Activated T-helper 1 cell treated with anti-CD3 and anti-CD28 coated beads, Interleukin-12 subunit alpha, Interleukin-12 subunit beta, Interleukin-2, Interleukin-4 antibody, amounts not matched to agents 30 ng/mL and 10 ng/mL and 1 ng/mL, durations not matched to agents 14 hours and 24 hours and 36 hours (primary cell): ENCODE results near the gene TNIK. TPM values are rescaled to one million over a fixed set of nuclear protein-coding genes. Genes with fewer than 3 reads are reported as not detected.
"Not testable (repeated sequence)": the region's sequence is repeated elsewhere in the genome, so short reads cannot be mapped to it uniquely, and the experiment has no call there.

Experiments used
- DNase-seq: peaks from one replicate; pipeline ENCODE4 v3.0.0; 2021; ENCODE audit warnings: low spot score
- H3K27ac Mint-ChIP-seq: one replicate; pipeline ENCODE4 v1.8.0; 2021; ENCODE audit warnings: mild to moderate bottlenecking, mixed read lengths
- H3K27me3 Mint-ChIP-seq: one replicate; pipeline ENCODE4 v1.8.0; 2022; ENCODE audit warnings: mild to moderate bottlenecking, moderate library complexity, mixed read lengths; ENCODE audit not compliant: insufficient read depth
- H3K36me3 Mint-ChIP-seq: one replicate; pipeline ENCODE4 v1.8.0; 2021; ENCODE audit warnings: low read depth, mixed read lengths
- H3K4me1 Mint-ChIP-seq: one replicate; pipeline ENCODE4 v1.8.0; 2021; ENCODE audit warnings: low read depth, mixed read lengths
- H3K4me3 Mint-ChIP-seq: one replicate; pipeline ENCODE4 v1.8.0; 2021; ENCODE audit warnings: mild to moderate bottlenecking, moderate library complexity, mixed read lengths
- H3K9me3 Mint-ChIP-seq: one replicate; pipeline ENCODE4 v1.8.0; 2021; ENCODE audit warnings: mixed read lengths
- intact Hi-C: fragments of 100-400 bp; cut with micrococcal nuclease; formaldehyde crosslinking; loops from one replicate; pipeline ENCODE4 v1.15.1; 2024
- total RNA-seq: library from RNA; stranded (reverse); gene quantifications from 2 replicates; pipeline ENCODE4 v1.2.3, GENCODE V29; 2022

The TNIK gene
- total RNA-seq, 1 donor from 2014 or later, result 21.5 TPM

- no peak for DNase-seq
- Mint-ChIP-seq H3K36me3 (peaks cover 3% of the 10 kb centered on the region), H3K9me3 (no peaks in the 10 kb centered on the region), H3K27me3 (no peaks in the 10 kb centered on the region), H3K4me3 (no peak overlapping the region), H3K27ac (no peak overlapping the region), H3K4me1 (peaks cover 35% of the 10 kb centered on the region)
- intact Hi-C loops, result no loop called here
Measured at GRCh38 chr3:171453180-171453886, 6.9 kb downstream of the TNIK start.

- no peak for DNase-seq
- no peaks in the 10 kb centered on the region for H3K9me3 Mint-ChIP-seq
- intact Hi-C loops, result no loop called here
- H3K27me3 Mint-ChIP-seq, result no peaks in the 10 kb centered on the region
- H3K36me3 Mint-ChIP-seq, result peaks cover 3% of the 10 kb centered on the region
- no peak overlapping the region for H3K4me3 Mint-ChIP-seq
- peaks cover 30% of the 10 kb centered on the region for H3K4me1 Mint-ChIP-seq
- no peak overlapping the region for H3K27ac Mint-ChIP-seq
Measured at GRCh38 chr3:171452328-171452727, 7.9 kb downstream of the TNIK start.

- intact Hi-C loops, result no loop called here
- H3K9me3 Mint-ChIP-seq, result no peaks in the 10 kb centered on the region
- no peak overlapping the region for H3K4me3 Mint-ChIP-seq
- H3K27ac Mint-ChIP-seq, result no peak overlapping the region
- no peaks in the 10 kb centered on the region for H3K27me3 Mint-ChIP-seq
- peaks cover 3% of the 10 kb centered on the region for H3K36me3 Mint-ChIP-seq
- peaks cover 29% of the 10 kb centered on the region for H3K4me1 Mint-ChIP-seq
- DNase-seq, result no peak
Measured at GRCh38 chr3:171451915-171452314, 8.3 kb downstream of the TNIK start.

- H3K9me3 Mint-ChIP-seq, H3K27me3 Mint-ChIP-seq, H3K4me3 Mint-ChIP-seq, H3K36me3 Mint-ChIP-seq, DNase-seq, intact Hi-C loops, H3K27ac Mint-ChIP-seq: not testable (repeated sequence)
- H3K4me1 Mint-ChIP-seq, result peaks cover 26% of the 10 kb centered on the region
Measured at GRCh38 chr3:171447579-171447891, 12.7 kb downstream of the TNIK start.

- Mint-ChIP-seq H3K9me3 (no peaks in the 10 kb centered on the region), H3K4me3 (no peak overlapping the region), H3K36me3 (peaks cover 6% of the 10 kb centered on the region), H3K27ac (no peak overlapping the region), H3K4me1 (peaks cover 29% of the 10 kb centered on the region), H3K27me3 (no peaks in the 10 kb centered on the region)
- intact Hi-C loops, result no loop called here
- no peak for DNase-seq
Measured at GRCh38 chr3:171446801-171447578, 13.2 kb downstream of the TNIK start.

- H3K4me1 Mint-ChIP-seq, result peaks cover 35% of the 10 kb centered on the region
- no peaks in the 10 kb centered on the region for H3K9me3 Mint-ChIP-seq
- no peak overlapping the region for H3K27ac Mint-ChIP-seq
- H3K4me3 Mint-ChIP-seq, result no peak overlapping the region
- peaks cover 5% of the 10 kb centered on the region for H3K36me3 Mint-ChIP-seq
- intact Hi-C loops, result no loop called here
- H3K27me3 Mint-ChIP-seq, result no peaks in the 10 kb centered on the region
- DNase-seq, result no peak
Measured at GRCh38 chr3:171446301-171446700, 13.9 kb downstream of the TNIK start.

GRCh38 chr3:171445620-171446204, 14.5 kb downstream of the TNIK start:
- H3K27me3 Mint-ChIP-seq, result no peaks in the 10 kb centered on the region
- DNase-seq, result no peak
- H3K36me3 Mint-ChIP-seq, result peaks cover 7% of the 10 kb centered on the region
- H3K4me3 Mint-ChIP-seq, result no peak overlapping the region
- intact Hi-C loops, result no loop called here
- peaks cover 36% of the 10 kb centered on the region for H3K4me1 Mint-ChIP-seq
- H3K9me3 Mint-ChIP-seq, result no peaks in the 10 kb centered on the region
- no peak overlapping the region for H3K27ac Mint-ChIP-seq

GRCh38 chr3:171444001-171444690, 16.1 kb downstream of the TNIK start:
- H3K4me1 Mint-ChIP-seq, result peaks cover 46% of the 10 kb centered on the region

GRCh38 chr3:171443211-171443957, 16.8 kb downstream of the TNIK start:
- Mint-ChIP-seq H3K4me3 (no peak overlapping the region), H3K9me3 (no peaks in the 10 kb centered on the region), H3K4me1 (peaks cover 51% of the 10 kb centered on the region), H3K27me3 (no peaks in the 10 kb centered on the region), H3K27ac (no peak overlapping the region), H3K36me3 (peaks cover 10% of the 10 kb centered on the region)
- intact Hi-C loops, result no loop called here
- no peak for DNase-seq

More at GRCh38 chr3:171444001-171444690, 16.1 kb downstream of the TNIK start:
- no peaks in the 10 kb centered on the region for H3K9me3 Mint-ChIP-seq
- no peak overlapping the region for H3K4me3 Mint-ChIP-seq
- peaks cover 7% of the 10 kb centered on the region for H3K36me3 Mint-ChIP-seq
- H3K27ac Mint-ChIP-seq, result no peak overlapping the region
- no peaks in the 10 kb centered on the region for H3K27me3 Mint-ChIP-seq
- intact Hi-C loops, result no loop called here
- no peak for DNase-seq

GRCh38 chr3:171442184-171442583, 18.0 kb downstream of the TNIK start:
- H3K36me3 Mint-ChIP-seq, result peaks cover 12% of the 10 kb centered on the region
- intact Hi-C loops, result no loop called here

GRCh38 chr3:171441381-171441780, 18.8 kb downstream of the TNIK start:
- Mint-ChIP-seq H3K9me3 (no peaks in the 10 kb centered on the region), H3K4me1 (peaks cover 60% of the 10 kb centered on the region), H3K36me3 (peaks cover 12% of the 10 kb centered on the region)

More at GRCh38 chr3:171442184-171442583, 18.0 kb downstream of the TNIK start:
- no peak overlapping the region for H3K4me3 Mint-ChIP-seq
- H3K27me3 Mint-ChIP-seq, result no peaks in the 10 kb centered on the region
- peaks cover 54% of the 10 kb centered on the region for H3K4me1 Mint-ChIP-seq
- no peak overlapping the region for H3K27ac Mint-ChIP-seq
- DNase-seq, result no peak
- no peaks in the 10 kb centered on the region for H3K9me3 Mint-ChIP-seq

GRCh38 chr3:171439996-171440395, 20.2 kb downstream of the TNIK start:
- H3K9me3 Mint-ChIP-seq, result no peaks in the 10 kb centered on the region
- no peak for DNase-seq
- H3K4me3 Mint-ChIP-seq, result no peak overlapping the region
- intact Hi-C loops, result no loop called here
- H3K27me3 Mint-ChIP-seq, result no peaks in the 10 kb centered on the region
- peaks cover 53% of the 10 kb centered on the region for H3K4me1 Mint-ChIP-seq
- no peak overlapping the region for H3K27ac Mint-ChIP-seq
- peaks cover 12% of the 10 kb centered on the region for H3K36me3 Mint-ChIP-seq

More at GRCh38 chr3:171441381-171441780, 18.8 kb downstream of the TNIK start:
- H3K4me3 Mint-ChIP-seq, result no peak overlapping the region
- H3K27me3 Mint-ChIP-seq, result no peaks in the 10 kb centered on the region
- no peak for DNase-seq
- H3K27ac Mint-ChIP-seq, result no peak overlapping the region
- intact Hi-C loops, result no loop called here
